Panc1 (cell line): Measurements from ENCODE around the gene KIF21A. TPM values are rescaled to one million over a fixed set of nuclear protein-coding genes. Genes with fewer than 3 reads are reported as not detected.
"Not testable (repeated sequence)": the region's sequence is repeated elsewhere in the genome, so short reads cannot be mapped to it uniquely, and the experiment has no call there.

Experiments used
- ATAC-seq: fragments of 200-7000 bp; cut with Tn5 transposase; 2 replicates; pipeline ENCODE4 v1.9.1; 2020; ENCODE audit warnings: mild to moderate bottlenecking, moderate library complexity
- BruUV-seq: library from RNA; stranded (reverse); fragments of 400-500 nt; replicated peaks from 2 replicates; lab custom pipeline; 2021; lab: Mats Ljungman, UMichigan
- CTCF ChIA-PET: fragments of 300-600 bp; sonication (Branson Sonifier 250); formaldehyde crosslinking; loops from one replicate; lab custom pipeline; 2022; ENCODE audit warnings: antibody characterized with exemption; lab: Charles Lee
- POLR2A ChIA-PET: fragments of 300-600 bp; sonication (Branson Sonifier 250); formaldehyde crosslinking; loops from one replicate; lab custom pipeline; 2022; ENCODE audit warnings: antibody characterized with exemption; lab: Charles Lee
- DNase-seq: peaks from one replicate; pipeline ENCODE4 v3.0.0-alpha.2; 2010; ENCODE audit warnings: low read depth, low spot score
- H3K27ac ChIP-seq: 2 replicates; pipeline ENCODE4 v1.5.1; 2011; ENCODE audit warnings: mild to moderate bottlenecking, low read length, inconsistent platforms
- H3K27me3 ChIP-seq: fragments of 200-500 bp; sonication (Bioruptor generic); 2 replicates; pipeline ENCODE4 v1.6.0; 2014; ENCODE audit warnings: low read length, inconsistent platforms; ENCODE audit not compliant: control insufficient read depth, insufficient read depth
- H3K36me3 ChIP-seq: fragments of 200-500 bp; sonication (Bioruptor generic); 2 replicates; pipeline ENCODE4 v1.5.1; 2014; ENCODE audit warnings: inconsistent platforms, mild to moderate bottlenecking, low read length, moderate library complexity; ENCODE audit not compliant: control insufficient read depth, insufficient read depth
- H3K4me1 ChIP-seq: 2 replicates; pipeline ENCODE4 v1.5.1; 2011; ENCODE audit warnings: inconsistent platforms, mild to moderate bottlenecking, low read length, moderate library complexity; ENCODE audit not compliant: control insufficient read depth, insufficient read depth
- H3K4me3 ChIP-seq, 2 experiments: 2 replicates each; pipeline ENCODE4 v1.5.1; 2011 to 2012; ENCODE audit warnings: low read depth in 2 of 2, low read length in 2 of 2, mild to moderate bottlenecking in 2 of 2, inconsistent platforms in 1 of 2, moderate library complexity in 1 of 2
- H3K9me3 ChIP-seq: fragments of 200-500 bp; sonication (Bioruptor generic); 2 replicates; pipeline ENCODE4 v1.5.1; 2014; ENCODE audit warnings: low read depth, mild to moderate bottlenecking, inconsistent platforms, low read length, moderate library complexity; ENCODE audit not compliant: control insufficient read depth, insufficient read depth
- CTCF ChIP-seq: fragments of 450-650 bp; IDR thresholded peaks from 2 replicates; pipeline ENCODE4 v1.5.1; 2017; ENCODE audit warnings: mild to moderate bottlenecking
- POLR2AphosphoS5 ChIP-seq: IDR thresholded peaks from 2 replicates; pipeline ENCODE4 v1.6.1; 2012; ENCODE audit warnings: mild to moderate bottlenecking, low read depth, low read length, moderate library complexity
- REST ChIP-seq, 2 experiments: IDR thresholded peaks; 2 replicates each; pipeline ENCODE4 v1.6.1; 2011 to 2012; ENCODE audit warnings: low read depth in 2 of 2, control low read depth in 1 of 2, low read length in 1 of 2, mild to moderate bottlenecking in 1 of 2, moderate library complexity in 1 of 2; ENCODE audit not compliant: insufficient read depth in 1 of 2
- SIN3A ChIP-seq: IDR thresholded peaks from 2 replicates; pipeline ENCODE4 v1.6.1; 2012; ENCODE audit warnings: low read depth, mild to moderate bottlenecking, low read length, moderate library complexity, borderline replicate concordance; ENCODE audit not compliant: insufficient read depth
- TCF7L2 ChIP-seq: IDR thresholded peaks from 2 replicates; pipeline ENCODE4 v1.6.1; 2011; ENCODE audit warnings: mild to moderate bottlenecking, low read depth, low read length, inconsistent platforms
- in situ Hi-C: cut with HindIII; loops from 2 replicates; pipeline ENCODE4 v1.10.0; 2016; ENCODE audit warnings: low sequenced_read_pairs, low pct_unique_long_range_greater_than_20kb
- intact Hi-C: fragments of 100-400 bp; cut with micrococcal nuclease; formaldehyde crosslinking; loops from one replicate; pipeline ENCODE4 v1.10.0; 2022; ENCODE audit not compliant: unreplicated experiment
- total RNA-seq: library from RNA; stranded (reverse); gene quantifications from one replicate; pipeline ENCODE4 v1.2.1, GENCODE V29; 2021; ENCODE audit not compliant: unreplicated experiment

The KIF21A gene
- total RNA-seq, 1 experiment from 2014 or later: 25.6 TPM

GRCh38 chr12:39476121-39476520 is 33.2 kb upstream of the KIF21A start:
- POLR2A ChIA-PET: no interaction called here

GRCh38 chr12:39475136-39475535 is 32.2 kb upstream of the KIF21A start:
- POLR2A ChIA-PET, DNase-seq, H3K27me3 ChIP-seq, H3K4me3 ChIP-seq, intact Hi-C loops, H3K36me3 ChIP-seq, H3K9me3 ChIP-seq, BruUV-seq, CTCF ChIA-PET, ATAC-seq, H3K4me1 ChIP-seq, H3K27ac ChIP-seq, in situ Hi-C loops: not testable (repeated sequence)

More at GRCh38 chr12:39476121-39476520, 33.2 kb upstream of the KIF21A start:
- Histone ChIP-seq H3K4me1 (no peaks in the 10 kb centered on the region), H3K9me3 (no peaks in the 10 kb centered on the region), H3K4me3 (no peak overlapping the region), H3K27ac (no peak overlapping the region), H3K36me3 (no peaks in the 10 kb centered on the region), H3K27me3 (no peaks in the 10 kb centered on the region; the same call in 1 of the 2 replicates)
- DNase-seq (no peak), ATAC-seq (no peak)
- intact Hi-C loops: no loop called here
- in situ Hi-C loops: no loop called here
- CTCF ChIA-PET: interaction anchor here (0.7 kb wide), 1 partner anchor 219 kb away, joined by 3 read pairs; no protein-coding TSS in a partner anchor
- no peak for TF ChIP-seq TCF7L2
- TF ChIP-seq CTCF: 0 out of 2 replicates have a peak, but pooled peaks have one; percentile 5
- TF ChIP-seq REST (IDR thresholded peaks at IDR 0.05; ENCODE audit: insufficient read depth in 1 of 2, low read depth in 2 of 2, low read length in 1 of 2): no peak
- no peak for TF ChIP-seq SIN3A
- no peak for TF ChIP-seq POLR2AphosphoS5
- BruUV-seq: no TSS peak

- H3K4me1 ChIP-seq: no peaks in the 10 kb centered on the region
- ChIA-PET POLR2A (no interaction called here), CTCF (no interaction called here)
- no TSS peak for BruUV-seq
- DNase-seq: no peak
- no peaks in the 10 kb centered on the region for H3K36me3 ChIP-seq
- no peak for TF ChIP-seq CTCF
- no peak for TF ChIP-seq POLR2AphosphoS5
- TF ChIP-seq SIN3A: no peak
- no peak for TF ChIP-seq TCF7L2
- no peak for TF ChIP-seq REST (IDR thresholded peaks at IDR 0.05; ENCODE audit: insufficient read depth in 1 of 2, low read depth in 2 of 2, low read length in 1 of 2)
- ATAC-seq: no peak
- no peaks in the 10 kb centered on the region for H3K9me3 ChIP-seq
- intact Hi-C loops: no loop called here
- no peak overlapping the region for H3K4me3 ChIP-seq
- in situ Hi-C loops: no loop called here
- no peaks in the 10 kb centered on the region for H3K27me3 ChIP-seq
- no peak overlapping the region for H3K27ac ChIP-seq
Observed at GRCh38 chr12:39467432-39467870, 24.5 kb upstream of the KIF21A start.
